Spleen (tissue), 7 donors: ENCODE measurements around the gene METRNL.

Experiments
- CTCF ChIP-seq, 11 experiments: fragments of 200-600 bp in 7 of 11; fragments of 450-650 bp in 4 of 11; sonication (generic) in 4 of 11; IDR thresholded peaks in 8 of 11; conservative IDR thresholded peaks in 3 of 11; 1 replicate in 7 of 11; 2 replicates in 4 of 11; pipeline versions ENCODE4 v1.4.0 to v1.8.0; 2016 to 2021; ENCODE audit warnings: antibody characterized with exemption in 11 of 11, inconsistent platforms in 4 of 11, mild to moderate bottlenecking in 1 of 11
- POLR2A ChIP-seq, 3 donors: fragments of 450-650 bp; IDR thresholded peaks; one replicate each; pipeline ENCODE4 v1.5.1; 2017; ENCODE audit warnings: antibody characterized with exemption in 3 of 3, mild to moderate bottlenecking in 1 of 3
- POLR2AphosphoS5 ChIP-seq, 3 donors: sonication (generic); formaldehyde crosslinking; IDR thresholded peaks; one replicate each; pipeline ENCODE4 v1.5.1; 2017; ENCODE audit warnings: antibody characterized with exemption in 3 of 3
- donor health status: DM: no; HTN: no; CAD: no; lungs with moderate emphysema.
- donor health status: DM: no; HTN: no; CAD: no.
- donor health status: DM: no; HTN: no; CAD: no.

GRCh38 chr17:83138820-83139219, 59.4 kb downstream of the METRNL start:
- no peak for TF ChIP-seq CTCF (IDR thresholded peaks at IDR 0.05 in 8 of 11, conservative IDR thresholded peaks at IDR 0.05 in 3 of 11)
- TF ChIP-seq POLR2A (IDR thresholded peaks at IDR 0.05), result no peak
- no peak for TF ChIP-seq POLR2AphosphoS5 (IDR thresholded peaks at IDR 0.05)
